Keratinocyte (primary cell): Measurements from ENCODE around the gene REXO1.

Experiments used
- EZH2 ChIP-seq: IDR thresholded peaks from one replicate; pipeline ENCODE4 v1.6.1; 2012; ENCODE audit warnings: inconsistent platforms, mild to moderate bottlenecking, low read length, moderate library complexity
- TF ChIP-seq, protein P1 (sequence below), 3 experiments: IDR thresholded peaks in 1 of 3; conservative IDR thresholded peaks in 1 of 3; optimal IDR thresholded peaks in 1 of 3; 2 replicates in 2 of 3; 3 replicates in 1 of 3; pipeline versions ENCODE3 to v1.5.1; 2011; ENCODE audit warnings: low read length in 3 of 3, mild to moderate bottlenecking in 3 of 3, moderate library complexity in 2 of 3, control low read depth in 1 of 3, inconsistent platforms in 1 of 3; ENCODE audit not compliant: insufficient read depth in 2 of 3; ENCODE audit errors: extremely low read depth in 1 of 3

GRCh38 chr19:1783874-1784273 lies 64.4 kb downstream of the REXO1 start:
- TF ChIP-seq, protein P1, sequence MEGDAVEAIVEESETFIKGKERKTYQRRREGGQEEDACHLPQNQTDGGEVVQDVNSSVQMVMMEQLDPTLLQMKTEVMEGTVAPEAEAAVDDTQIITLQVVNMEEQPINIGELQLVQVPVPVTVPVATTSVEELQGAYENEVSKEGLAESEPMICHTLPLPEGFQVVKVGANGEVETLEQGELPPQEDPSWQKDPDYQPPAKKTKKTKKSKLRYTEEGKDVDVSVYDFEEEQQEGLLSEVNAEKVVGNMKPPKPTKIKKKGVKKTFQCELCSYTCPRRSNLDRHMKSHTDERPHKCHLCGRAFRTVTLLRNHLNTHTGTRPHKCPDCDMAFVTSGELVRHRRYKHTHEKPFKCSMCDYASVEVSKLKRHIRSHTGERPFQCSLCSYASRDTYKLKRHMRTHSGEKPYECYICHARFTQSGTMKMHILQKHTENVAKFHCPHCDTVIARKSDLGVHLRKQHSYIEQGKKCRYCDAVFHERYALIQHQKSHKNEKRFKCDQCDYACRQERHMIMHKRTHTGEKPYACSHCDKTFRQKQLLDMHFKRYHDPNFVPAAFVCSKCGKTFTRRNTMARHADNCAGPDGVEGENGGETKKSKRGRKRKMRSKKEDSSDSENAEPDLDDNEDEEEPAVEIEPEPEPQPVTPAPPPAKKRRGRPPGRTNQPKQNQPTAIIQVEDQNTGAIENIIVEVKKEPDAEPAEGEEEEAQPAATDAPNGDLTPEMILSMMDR (optimal IDR thresholded peaks at IDR 0.05 in 1 of 3, IDR thresholded peaks at IDR 0.05 in 1 of 3, conservative IDR thresholded peaks at IDR 0.05 in 1 of 3; ENCODE audit: extremely low read depth in 1 of 3, insufficient read depth in 2 of 3, low read length in 3 of 3), result no peak
- TF ChIP-seq EZH2, result no peak
